Heart left ventricle (tissue), 13 donors: ENCODE results near the gene PIK3C2A.

Experiments used
- POLR2A ChIP-seq, 2 donors: fragments of 450-650 bp; IDR thresholded peaks; one replicate each; pipeline ENCODE4 v1.6.1; 2017; ENCODE audit warnings: antibody characterized with exemption in 2 of 2, mild to moderate bottlenecking in 2 of 2, moderate library complexity in 2 of 2
- TF ChIP-seq, protein P1 (sequence below), 12 donors: fragments of 200-600 bp; sonication (generic) in 4 of 12; IDR thresholded peaks; one replicate each; pipeline versions ENCODE4 v1.5.0 to v1.8.0; 2018 to 2022; ENCODE audit warnings: antibody characterized with exemption in 12 of 12, mild to moderate bottlenecking in 5 of 12
- donor health status: ischemic (EF 13 %, LVEDD 7.1; RV severe dilation, severe dysfunction).
- donor health status: DM: no; HTN: yes; CAD: no.
- donor health status: DM: no; HTN: no; CAD: no.
- donor health status: ischemic (EF 25% LVEDD 6.9; RV normal size, moderate dysfunction).
- donor health status: ischemic (EF 25% LVEDD 5.7; RV mildly dilated, moderate dysfunction).
- donor health status: ischemic (EF 35%, LVEDD 5.7; RV mildly dilated, moderate dysfunction).
- donor health status: nonischemic (EF 11% LVEDD 7.7; RV severe dilation, severe dysfunction).
- donor health status: DM: yes; HTN: yes; CAD: no.
- donor health status: PGD.
- donor health status: ischemic (EF 29% LVEDD 5.4; RV normal size, mild dysfunction).
- donor health status: nonischemic (EF 23%, LVEDD 6.1; RV moderate dilation, normal function).

GRCh38 chr11:17218403-17218802, 10.6 kb upstream of the PIK3C2A start:
- TF ChIP-seq, protein P1, sequence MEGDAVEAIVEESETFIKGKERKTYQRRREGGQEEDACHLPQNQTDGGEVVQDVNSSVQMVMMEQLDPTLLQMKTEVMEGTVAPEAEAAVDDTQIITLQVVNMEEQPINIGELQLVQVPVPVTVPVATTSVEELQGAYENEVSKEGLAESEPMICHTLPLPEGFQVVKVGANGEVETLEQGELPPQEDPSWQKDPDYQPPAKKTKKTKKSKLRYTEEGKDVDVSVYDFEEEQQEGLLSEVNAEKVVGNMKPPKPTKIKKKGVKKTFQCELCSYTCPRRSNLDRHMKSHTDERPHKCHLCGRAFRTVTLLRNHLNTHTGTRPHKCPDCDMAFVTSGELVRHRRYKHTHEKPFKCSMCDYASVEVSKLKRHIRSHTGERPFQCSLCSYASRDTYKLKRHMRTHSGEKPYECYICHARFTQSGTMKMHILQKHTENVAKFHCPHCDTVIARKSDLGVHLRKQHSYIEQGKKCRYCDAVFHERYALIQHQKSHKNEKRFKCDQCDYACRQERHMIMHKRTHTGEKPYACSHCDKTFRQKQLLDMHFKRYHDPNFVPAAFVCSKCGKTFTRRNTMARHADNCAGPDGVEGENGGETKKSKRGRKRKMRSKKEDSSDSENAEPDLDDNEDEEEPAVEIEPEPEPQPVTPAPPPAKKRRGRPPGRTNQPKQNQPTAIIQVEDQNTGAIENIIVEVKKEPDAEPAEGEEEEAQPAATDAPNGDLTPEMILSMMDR (IDR thresholded peaks at IDR 0.05) = no peak
- TF ChIP-seq POLR2A (IDR thresholded peaks at IDR 0.05) = no peak
